ENCODE results near the gene RAET1L.
"Not testable (repeated sequence)": the region's sequence is repeated elsewhere in the genome, so short reads cannot be mapped to it uniquely, and the experiment has no call there.

Gene RAET1L

DNA sequence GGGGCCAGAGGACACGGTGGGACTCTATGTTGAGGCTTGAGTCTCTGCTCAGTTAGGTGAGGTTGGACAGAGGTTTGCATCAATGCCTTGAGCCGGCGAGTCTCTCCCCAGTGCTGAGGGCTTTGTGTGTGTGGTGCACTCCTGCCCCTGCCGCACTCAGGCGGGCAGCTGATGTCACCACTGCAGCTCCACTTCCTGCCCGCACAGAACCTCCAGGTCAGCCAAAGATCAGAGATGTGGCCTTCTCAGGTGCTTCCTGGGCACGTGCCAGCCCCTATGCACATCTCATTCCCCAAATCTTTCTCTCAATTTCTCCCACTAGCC lies 33.9 kb downstream of the RAET1L start:
- DNase-seq (ENCODE audit: low read depth in 2 of 2) = not testable (repeated sequence)

DNA sequence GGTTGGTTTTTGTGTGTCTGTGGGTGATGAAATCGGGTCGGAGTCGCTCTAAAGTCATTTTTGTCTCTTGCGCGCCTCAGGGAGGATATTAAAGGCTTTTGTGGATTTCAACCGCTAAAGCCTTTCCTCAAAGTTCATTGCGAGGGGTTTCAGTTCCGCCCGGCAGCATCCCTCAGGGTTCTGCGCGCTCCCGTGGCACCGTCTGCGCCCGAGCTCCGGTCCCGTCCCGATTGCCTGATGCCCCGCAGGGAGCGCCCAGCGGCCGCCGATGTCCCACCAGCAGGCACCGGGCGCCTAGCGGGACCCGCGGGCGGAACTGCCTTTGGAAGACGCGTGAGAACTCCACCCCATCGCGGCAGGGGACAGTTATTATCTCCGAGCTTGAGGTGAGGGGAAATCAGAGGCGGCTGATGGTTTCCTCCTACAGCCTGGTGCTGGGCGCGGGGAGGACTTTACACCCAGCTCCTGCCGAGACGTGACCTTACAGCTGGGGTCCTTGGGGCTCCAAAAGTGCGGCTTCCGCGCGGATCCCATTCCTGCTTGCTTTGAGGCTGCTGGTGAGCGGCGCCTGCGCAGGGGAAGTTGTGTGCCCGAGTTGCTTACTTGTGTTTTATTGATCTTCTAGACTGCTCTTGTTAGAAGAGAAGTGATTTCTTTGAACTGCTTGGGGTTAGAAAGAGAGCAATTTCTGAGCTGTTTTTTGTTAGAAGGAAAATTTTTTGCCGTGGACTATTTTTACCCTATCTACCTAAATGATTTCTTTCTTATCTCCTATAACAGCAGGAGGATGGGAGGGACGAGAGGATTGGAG lies 34.5 kb downstream of the RAET1L start:
- no peak for DNase-seq (ENCODE audit: low read depth in 2 of 2)

DNA sequence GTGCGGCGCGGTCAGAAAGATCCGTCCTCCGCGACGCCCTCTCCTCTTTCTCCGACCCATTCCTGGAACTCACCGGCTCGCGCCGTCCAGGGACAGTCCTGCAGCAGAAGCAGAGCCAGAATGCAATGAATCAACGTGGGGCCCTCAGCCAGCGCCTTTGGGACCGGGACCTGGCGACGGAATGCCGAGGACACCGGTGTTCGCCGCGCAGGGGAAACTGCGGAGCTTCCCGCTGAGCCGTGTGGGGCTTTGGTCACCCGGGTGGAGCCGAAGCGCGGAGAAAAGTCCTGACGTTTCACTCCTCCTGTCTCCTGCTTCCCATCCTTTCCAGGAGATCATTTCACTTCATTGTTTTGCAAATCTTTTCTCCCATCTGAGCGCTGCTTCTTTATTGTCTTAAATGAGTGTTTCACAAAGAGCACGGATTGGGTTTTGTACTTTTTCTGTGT lies 35.1 kb downstream of the RAET1L start:
- no peak for DNase-seq (ENCODE audit: low read depth in 2 of 2)

DNA sequence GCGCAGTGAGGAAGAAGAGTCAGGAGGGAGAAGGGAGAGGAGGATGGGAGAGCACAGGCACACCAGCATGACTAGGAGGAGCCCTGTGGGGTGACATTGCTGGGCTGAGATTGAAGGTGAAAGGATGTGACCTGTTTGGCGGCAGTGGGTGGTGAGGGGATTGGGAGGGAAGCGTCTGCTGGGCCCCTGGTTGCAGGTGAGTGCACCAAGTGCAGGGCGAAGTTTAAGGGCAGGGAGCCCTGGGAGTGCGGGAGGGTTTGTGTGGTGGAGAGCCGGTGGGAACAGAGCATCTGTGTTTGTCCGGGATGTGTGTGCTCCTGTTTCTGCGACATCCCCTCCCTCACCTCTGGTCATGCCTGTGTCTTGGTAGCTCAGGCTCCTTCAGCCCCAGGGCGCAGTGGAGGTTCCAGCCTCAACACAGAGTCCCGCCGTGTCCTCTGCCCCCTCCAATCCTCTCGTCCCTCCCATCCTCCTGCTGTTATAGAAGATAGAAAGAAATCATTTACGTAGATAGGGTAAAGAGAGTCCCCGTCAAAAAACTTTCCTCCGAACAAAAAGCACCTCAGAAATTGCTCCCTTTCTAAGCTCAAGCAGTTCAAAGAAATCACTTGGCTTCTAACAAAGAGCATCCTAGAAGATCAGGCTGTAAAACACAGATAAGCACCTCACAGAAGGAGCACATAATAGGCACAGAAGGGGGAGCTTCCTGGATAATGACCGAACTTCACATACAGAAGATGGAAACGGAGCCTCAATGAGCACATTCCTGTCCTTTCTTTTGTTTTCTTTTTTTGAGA lies 36.6 kb downstream of the RAET1L start:
- no peak for DNase-seq (ENCODE audit: low read depth in 2 of 2)

DNA sequence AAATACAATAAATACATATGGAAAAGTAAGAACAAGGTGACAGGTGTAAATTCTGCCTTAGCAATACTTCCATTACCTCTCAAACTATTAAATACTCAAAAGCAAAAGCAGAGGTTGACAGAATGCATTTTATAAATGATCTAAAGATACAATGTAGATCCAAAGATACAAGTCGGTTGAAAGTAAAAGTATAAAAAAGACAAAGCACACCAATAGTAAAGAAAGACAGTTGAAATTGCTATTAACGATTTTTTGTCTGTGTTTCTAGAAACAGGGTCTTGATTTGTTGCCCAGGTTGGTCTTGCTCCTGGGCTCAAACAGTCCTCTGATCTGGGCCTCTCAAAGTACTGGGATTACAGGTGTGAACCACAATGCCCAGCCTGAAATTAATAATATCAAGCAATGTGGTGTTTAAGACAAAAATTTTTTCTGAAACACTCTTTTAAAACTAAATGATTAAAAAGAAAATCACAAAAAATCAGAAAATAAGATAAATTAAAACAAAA lies 37.7 kb downstream of the RAET1L start:
- no peak for DNase-seq (ENCODE audit: low read depth in 2 of 2)

DNA sequence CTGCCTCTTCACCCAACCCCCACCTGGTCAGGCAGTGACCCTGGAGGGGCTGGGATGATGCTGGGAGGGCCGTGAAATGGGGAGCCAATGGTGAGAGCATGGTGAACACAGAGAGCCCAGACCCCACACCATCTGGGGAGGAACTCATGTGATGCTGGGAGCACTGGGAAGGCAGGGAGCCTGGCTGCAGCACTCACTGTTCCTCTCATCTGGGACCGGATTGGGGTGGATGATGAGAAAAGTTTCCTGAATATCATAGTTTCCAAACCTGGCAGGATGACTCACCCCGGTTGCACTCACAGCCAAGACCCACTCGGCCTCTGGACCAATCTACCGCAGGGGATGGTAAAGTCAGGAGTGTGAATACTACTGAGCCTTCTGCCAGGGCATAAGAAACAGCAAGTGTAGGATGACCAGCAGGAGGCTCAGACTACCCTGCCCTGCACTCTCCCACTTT lies 39.8 kb downstream of the RAET1L start:
- no peak for DNase-seq (ENCODE audit: low read depth in 2 of 2)

DNA sequence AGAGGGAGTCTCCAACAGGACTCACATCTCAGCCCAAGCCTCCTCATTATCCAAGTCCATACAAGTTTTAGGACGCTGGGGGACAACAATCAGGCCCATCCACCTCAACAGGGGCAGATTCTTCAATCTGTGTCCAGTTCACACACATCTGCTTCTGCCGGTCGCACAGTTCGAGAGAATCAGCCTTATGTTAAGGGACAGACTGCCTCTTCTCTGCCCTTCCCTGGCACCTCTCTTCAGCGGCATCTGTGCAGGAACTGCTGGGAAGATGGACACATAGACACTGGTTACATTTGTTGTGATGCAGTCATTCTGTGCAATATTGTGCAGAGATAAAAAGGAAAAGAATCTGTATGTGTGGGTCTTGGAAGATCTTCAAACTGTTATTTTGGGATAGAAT lies 40.6 kb downstream of the RAET1L start:
- no peak for DNase-seq (ENCODE audit: low read depth in 2 of 2)

DNA sequence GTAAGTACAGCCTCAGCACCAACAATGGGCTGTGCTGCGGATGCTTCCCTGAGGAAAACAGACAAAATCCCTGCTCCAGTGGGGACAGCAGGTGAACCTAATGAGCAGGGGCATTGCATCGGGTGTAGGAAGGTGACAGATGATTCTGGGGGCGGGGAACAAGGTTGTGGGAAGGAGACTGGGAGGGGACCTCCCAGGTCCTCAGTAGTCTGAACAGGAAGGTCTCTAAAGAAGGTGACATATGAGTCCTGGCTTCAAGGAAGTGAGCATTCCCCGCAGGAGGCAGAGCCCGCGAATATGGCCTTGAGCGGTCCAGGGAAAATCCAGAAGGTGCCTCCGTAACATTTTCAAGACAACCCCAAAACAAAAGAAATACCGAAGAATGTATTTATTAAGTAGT lies 42.2 kb downstream of the RAET1L start:
- DNase-seq (ENCODE audit: low read depth in 2 of 2) = no peak

DNA sequence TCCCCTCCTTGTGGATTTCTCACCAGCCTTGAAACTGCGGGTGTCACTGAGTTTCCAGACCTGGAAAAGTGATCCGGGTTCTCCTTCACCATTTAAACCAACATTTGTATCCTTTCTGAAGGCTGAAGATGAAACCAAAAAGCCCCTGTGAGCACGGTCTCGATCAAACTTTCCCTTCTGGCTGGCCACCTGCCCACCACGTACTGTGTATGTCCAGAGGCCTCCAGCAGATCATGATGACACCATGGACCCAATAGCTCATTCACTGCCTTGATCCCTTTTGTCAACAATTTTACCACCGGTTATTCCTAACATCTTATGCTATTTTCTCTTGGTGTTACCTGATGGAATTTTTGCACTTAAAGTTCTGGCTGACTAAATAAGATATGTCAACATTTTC lies 46.0 kb downstream of the RAET1L start:
- DNase-seq (ENCODE audit: low read depth in 2 of 2) = no peak

DNA sequence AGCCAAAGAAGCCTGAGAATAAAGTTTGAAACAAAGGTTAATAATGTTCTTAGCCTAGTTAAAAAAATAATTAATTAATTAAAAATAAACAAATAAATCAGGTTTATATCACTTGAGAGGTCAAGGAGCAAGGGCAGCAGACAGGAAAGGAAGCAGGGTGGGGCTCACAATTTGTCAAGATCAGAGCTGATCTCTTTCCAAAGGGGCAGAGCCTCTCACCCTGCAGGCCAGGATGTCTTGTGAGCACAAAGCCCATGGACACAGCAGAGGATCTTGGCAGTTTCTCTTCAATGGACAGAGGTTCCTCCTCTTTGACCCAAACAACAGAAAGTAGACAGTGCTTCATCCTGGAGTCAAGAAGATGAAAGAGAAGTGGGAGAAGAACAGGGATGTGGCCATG lies 46.7 kb downstream of the RAET1L start:
- DNase-seq (ENCODE audit: low read depth in 2 of 2) = no peak

DNA sequence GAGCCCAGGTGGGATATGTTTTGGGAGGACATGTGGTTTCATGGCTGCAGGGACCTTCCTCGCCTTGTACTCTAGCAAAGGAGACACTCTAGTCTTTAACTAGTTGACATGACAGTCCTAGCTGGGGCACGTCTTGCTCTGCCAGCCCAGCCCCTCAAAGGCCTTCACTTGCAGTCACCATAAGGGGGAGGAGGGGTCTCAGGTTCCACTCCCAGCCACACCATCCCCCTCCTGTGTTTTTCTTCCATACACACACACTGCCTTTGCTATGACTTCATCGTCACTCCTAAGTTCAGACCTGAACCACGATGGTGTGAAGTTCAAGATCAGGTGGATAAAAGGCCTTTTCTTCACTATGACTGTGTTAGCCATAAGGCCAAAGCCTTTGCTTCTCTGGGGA lies 48.1 kb downstream of the RAET1L start:
- no peak for DNase-seq (ENCODE audit: low read depth in 2 of 2)

DNA sequence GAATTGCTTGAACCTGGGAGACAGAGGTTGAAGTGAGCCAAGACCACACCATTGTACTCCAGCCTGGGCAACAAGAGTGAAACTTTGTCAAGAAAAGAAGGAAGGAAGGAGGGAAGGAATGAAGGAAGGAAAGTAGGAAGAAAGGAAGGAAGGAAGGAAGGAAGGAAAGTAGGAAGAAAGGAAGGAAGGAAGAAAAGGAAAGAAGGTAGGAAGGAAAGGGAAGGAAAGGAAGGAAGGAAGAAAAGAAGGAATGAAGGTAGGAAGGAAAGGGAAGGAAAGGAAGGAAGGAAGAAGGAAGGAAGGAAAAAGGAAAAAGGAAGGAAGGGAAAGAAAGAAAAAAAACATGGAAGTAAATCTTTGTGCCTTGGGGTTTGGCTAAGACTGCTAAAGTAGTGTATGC lies 49.9 kb downstream of the RAET1L start:
- no peak for DNase-seq (ENCODE audit: low read depth in 2 of 2)

DNA sequence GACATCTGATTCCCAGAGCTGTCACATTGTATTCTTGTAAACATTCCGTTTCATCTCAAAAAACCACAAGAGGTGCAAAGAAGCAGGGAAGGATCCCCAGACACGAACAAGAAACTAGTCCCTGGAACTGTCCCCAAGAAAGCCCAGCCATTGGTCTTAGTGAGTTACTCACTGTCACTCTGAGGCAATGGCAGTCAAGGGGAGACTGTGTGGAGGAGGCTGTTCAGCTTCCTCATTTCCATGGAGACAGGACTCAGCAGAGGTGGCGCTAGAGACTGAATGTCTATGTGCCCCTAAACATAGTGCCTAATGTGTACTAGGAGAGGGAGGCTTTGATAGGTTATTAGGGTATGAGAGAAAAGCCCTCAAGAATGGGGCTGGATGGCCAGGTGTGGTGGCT lies 50.5 kb downstream of the RAET1L start:
- DNase-seq (ENCODE audit: low read depth in 2 of 2) = no peak

DNA sequence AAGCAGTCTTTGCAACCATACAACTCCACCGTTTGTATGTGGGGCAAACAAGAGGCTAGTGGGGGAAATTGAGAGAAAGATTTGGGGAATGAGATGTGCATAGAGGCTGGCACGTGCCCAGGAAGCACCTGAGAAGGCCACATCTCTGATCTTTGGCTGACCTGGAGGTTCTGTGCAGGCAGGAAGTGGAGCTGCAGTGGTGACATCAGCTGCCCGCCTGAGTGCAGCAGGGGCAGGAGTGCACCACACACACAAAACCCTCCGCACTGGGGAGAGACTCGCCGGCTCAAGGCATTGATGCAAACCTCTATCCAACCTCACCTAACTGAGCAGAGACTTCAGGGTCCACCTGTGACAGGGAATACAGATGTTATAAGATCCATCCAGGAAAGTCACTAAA lies 50.9 kb downstream of the RAET1L start:
- not testable (repeated sequence) for DNase-seq (ENCODE audit: low read depth in 2 of 2)

DNA sequence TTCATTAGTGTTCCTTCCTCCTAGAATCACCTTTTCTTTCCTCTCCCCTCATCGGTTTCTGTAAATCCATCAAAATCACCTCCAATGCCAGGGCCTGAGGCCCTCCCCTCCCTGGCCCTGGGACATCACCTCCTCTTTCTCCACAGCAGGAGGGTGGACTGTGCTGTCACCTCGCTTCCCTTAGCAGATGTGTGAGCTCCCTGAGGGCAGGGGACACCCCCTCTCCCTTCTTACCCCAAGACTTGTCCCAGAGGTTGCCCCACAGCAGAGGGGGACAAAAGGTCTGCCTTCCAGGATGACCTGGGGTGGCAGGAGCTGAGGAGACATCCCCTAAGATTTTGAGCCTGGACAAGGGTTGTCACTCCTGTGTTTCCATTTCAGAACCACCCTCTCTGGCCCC lies 55.7 kb downstream of the RAET1L start:
- no peak for DNase-seq (ENCODE audit: low read depth in 2 of 2)

DNA sequence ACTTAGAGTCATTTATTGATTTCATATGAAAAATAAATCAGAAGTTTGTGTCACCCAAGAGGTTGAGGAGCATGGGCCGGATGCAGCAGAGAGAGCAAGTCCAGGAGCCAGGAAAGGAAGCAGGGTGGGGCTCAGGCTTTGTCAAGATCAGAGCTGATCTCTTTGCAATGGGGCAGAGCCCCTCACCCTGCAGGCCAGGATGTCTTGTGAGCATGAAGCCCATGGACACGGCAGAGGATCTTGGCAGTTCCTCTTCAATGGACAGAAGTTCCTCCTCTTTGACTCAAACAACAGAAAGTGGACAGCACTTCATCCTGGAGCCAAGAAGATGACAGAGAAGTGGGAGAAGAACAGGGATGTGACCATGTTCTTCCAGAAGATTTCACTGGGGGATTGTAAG lies 56.4 kb downstream of the RAET1L start:
- DNase-seq (ENCODE audit: low read depth in 2 of 2) = not testable (repeated sequence)
